Loucy (cell line): Measurements from ENCODE around the gene UBE2D1.

ENCODE experiments used
- H2AFZ ChIP-seq: fragments of 200-600 bp; sonication (generic); 2 replicates; pipeline ENCODE4 v1.6.0; 2016; ENCODE audit warnings: antibody characterized with exemption, mild to moderate bottlenecking, low read length, moderate library complexity
- H3F3A ChIP-seq: fragments of 200-600 bp; 2 replicates; pipeline ENCODE4 v1.6.0; 2016; ENCODE audit warnings: antibody characterized with exemption, low read depth, mild to moderate bottlenecking
- H3K27me3 ChIP-seq: fragments of 200-600 bp; sonication (generic); 2 replicates; pipeline ENCODE4 v1.6.1; 2014; ENCODE audit warnings: low read length, mild to moderate bottlenecking; ENCODE audit not compliant: insufficient read depth, poor library complexity, severe bottlenecking
- H3K36me3 ChIP-seq: fragments of 200-600 bp; sonication (generic); 2 replicates; pipeline ENCODE4 v1.6.1; 2016; ENCODE audit warnings: low read length; ENCODE audit not compliant: insufficient read depth
- H3K4me1 ChIP-seq: fragments of 200-600 bp; sonication (generic); 2 replicates; pipeline ENCODE4 v1.5.1; 2014; ENCODE audit warnings: low read length, mild to moderate bottlenecking; ENCODE audit not compliant: insufficient read depth, poor library complexity, severe bottlenecking
- H3K4me2 ChIP-seq: fragments of 200-600 bp; sonication (generic); 2 replicates; pipeline ENCODE4 v1.6.0; 2014; ENCODE audit warnings: antibody characterized with exemption, low read length, low read depth, mild to moderate bottlenecking; ENCODE audit not compliant: poor library complexity, severe bottlenecking
- H3K4me3 ChIP-seq: fragments of 200-600 bp; sonication (generic); 2 replicates; pipeline ENCODE4 v1.5.1; 2014; ENCODE audit warnings: low read length, mild to moderate bottlenecking, mixed read lengths; ENCODE audit not compliant: poor library complexity, severe bottlenecking
- H3K79me2 ChIP-seq: fragments of 200-600 bp; sonication (generic); 2 replicates; pipeline ENCODE4 v1.6.1; 2014; ENCODE audit warnings: low read length; ENCODE audit not compliant: insufficient read depth
- H3K9ac ChIP-seq: fragments of 200-600 bp; sonication (generic); 2 replicates; pipeline ENCODE4 v1.6.0; 2014; ENCODE audit warnings: mild to moderate bottlenecking, low read depth, low read length, moderate library complexity; ENCODE audit not compliant: poor library complexity, severe bottlenecking
- H3K9me2 ChIP-seq: fragments of 200-600 bp; sonication (generic); replicated peaks from 2 replicates; pipeline ENCODE4 v1.6.1; 2016; ENCODE audit warnings: low read depth, low read length, mixed read lengths
- H3K9me3 ChIP-seq: fragments of 200-600 bp; sonication (generic); 2 replicates; pipeline ENCODE4 v1.6.1; 2014; ENCODE audit warnings: mild to moderate bottlenecking, antibody characterized with exemption, low read length, low read depth; ENCODE audit not compliant: insufficient read depth
- H4K20me1 ChIP-seq: fragments of 200-600 bp; sonication (generic); 2 replicates; pipeline ENCODE4 v1.6.0; 2014; ENCODE audit warnings: antibody characterized with exemption, low read length, mild to moderate bottlenecking; ENCODE audit not compliant: insufficient read depth, poor library complexity, severe bottlenecking
- CTCF ChIP-seq: fragments of 200-600 bp; sonication (generic); conservative IDR thresholded peaks from 2 replicates; pipeline ENCODE4 v1.5.1; 2014; ENCODE audit warnings: mild to moderate bottlenecking, antibody characterized with exemption, low read length
- EZH2phosphoT487 ChIP-seq: fragments of 200-600 bp; IDR thresholded peaks from 2 replicates; pipeline ENCODE4 v1.6.1; 2018; ENCODE audit warnings: antibody characterized with exemption, mild to moderate bottlenecking, moderate library complexity, borderline replicate concordance

The UBE2D1 gene

GRCh38 chr10:58384544-58384998 is 49.8 kb downstream of the UBE2D1 start:
- Histone ChIP-seq H3K36me3 (peaks cover 14% of the 10 kb centered on the region; the same call in 1 of the 2 replicates), H3K4me1 (peaks cover 42% of the 10 kb centered on the region), H3K4me3 (peak overlapping the region; percentile 85), H3K9me3 (no peaks in the 10 kb centered on the region), H3F3A (no peaks in the 10 kb centered on the region), H3K4me2 (peak overlapping the region; percentile 92), H4K20me1 (peaks cover 34% of the 10 kb centered on the region), H3K79me2 (peaks cover 44% of the 10 kb centered on the region), H3K27me3 (no peaks in the 10 kb centered on the region), H3K9ac (peak overlapping the region; percentile 88), H2AFZ (peak overlapping the region; percentile 99), H3K9me2 (no peaks in the 10 kb centered on the region)
- TF ChIP-seq CTCF (no peak), EZH2phosphoT487 (no peak)

GRCh38 chr10:58384999-58385783 is 50.4 kb downstream of the UBE2D1 start, which contains the start of gene TFAM:
Gene TFAM (plus strand): TSS chr10:58385410. CDS start chr10:58385548, 138 bp downstream.
- peaks cover 20% of the 10 kb centered on the region; the same call in 1 of the 2 replicates for H3K36me3 ChIP-seq
- peak within 1 kb of the TSS; percentile 85 for H3K4me3 ChIP-seq
- peaks cover 37% of the 10 kb centered on the region for H4K20me1 ChIP-seq
- H3K27me3 ChIP-seq: no peaks in the 10 kb centered on the region
- H3K79me2 ChIP-seq: peaks cover 50% of the 10 kb centered on the region
- TF ChIP-seq EZH2phosphoT487: no peak
- peak; percentile 56 for TF ChIP-seq CTCF
- H3K4me1 ChIP-seq: peaks cover 48% of the 10 kb centered on the region
- peak within 1 kb of the TSS; percentile 88 for H3K9ac ChIP-seq
- H2AFZ ChIP-seq: peak within 1 kb of the TSS; percentile 99
- no peaks in the 10 kb centered on the region for H3K9me3 ChIP-seq
- peak within 1 kb of the TSS; percentile 93 for H3K4me2 ChIP-seq
- no peaks in the 10 kb centered on the region for H3F3A ChIP-seq
- no peaks in the 10 kb centered on the region for H3K9me2 ChIP-seq

GRCh38 chr10:58385784-58386112 is 50.9 kb downstream of the UBE2D1 start:
- Histone ChIP-seq H3K79me2 (peaks cover 54% of the 10 kb centered on the region), H2AFZ (peak overlapping the region; percentile 86)

More at GRCh38 chr10:58385784-58386112, 50.9 kb downstream of the UBE2D1 start:
- Histone ChIP-seq H3K9ac (peak overlapping the region; percentile 88), H3K4me2 (peak overlapping the region; percentile 93), H3F3A (no peaks in the 10 kb centered on the region), H3K9me2 (no peaks in the 10 kb centered on the region), H4K20me1 (peaks cover 41% of the 10 kb centered on the region), H3K4me1 (peaks cover 49% of the 10 kb centered on the region), H3K27me3 (no peaks in the 10 kb centered on the region), H3K9me3 (no peaks in the 10 kb centered on the region), H3K36me3 (peaks cover 26% of the 10 kb centered on the region), H3K4me3 (peak overlapping the region; percentile 85)
- TF ChIP-seq EZH2phosphoT487 (no peak), CTCF (no peak)
